DND-41 (cell line): ENCODE measurements around the gene PGAM2.

Experiments used
- CTCF ChIP-seq: IDR thresholded peaks from 2 replicates; pipeline ENCODE4 v1.5.1; 2012; ENCODE audit warnings: borderline replicate concordance, low read length, moderate library complexity, mild to moderate bottlenecking; ENCODE audit not compliant: poor library complexity, severe bottlenecking; ENCODE audit errors: extremely low read depth
- EZH2 ChIP-seq: IDR thresholded peaks from 3 replicates; pipeline ENCODE4 v1.6.1; 2012; ENCODE audit warnings: borderline replicate concordance, low read depth, mild to moderate bottlenecking, moderate library complexity, low read length, inconsistent platforms; ENCODE audit not compliant: severe bottlenecking

- no peak for TF ChIP-seq CTCF
- TF ChIP-seq EZH2 = no peak
These were observed 15.9 kb upstream of the PGAM2 start for GRCh38 chr7:44081266-44081748.
